GM13976 (cell line): ENCODE data around the gene B3GNT3.

Source experiments
- DNase-seq: peaks from one replicate; pipeline ENCODE4 v3.0.0; 2012; ENCODE audit warnings: low spot score
- in situ Hi-C: fragments of 300-500 bp; cut with MboI; formaldehyde crosslinking; loops from one replicate; pipeline ENCODE4 v1.12.0; 2022; ENCODE audit warnings: low sequenced_read_pairs, mixed read lengths, inconsistent platforms; ENCODE audit not compliant: unreplicated experiment
- TF ChIP-seq, protein P1 (sequence below): IDR thresholded peaks from 2 replicates; pipeline ENCODE4 v1.5.1; 2012; ENCODE audit warnings: borderline replicate concordance, mild to moderate bottlenecking; ENCODE audit not compliant: insufficient read depth; ENCODE audit errors: extremely low read depth, missing control alignments, control extremely low read depth

B3GNT3 gene

GRCh38 chr19:17826508-17827056, 31.6 kb downstream of the B3GNT3 start:
- no peak for DNase-seq
- TF ChIP-seq, protein P1, sequence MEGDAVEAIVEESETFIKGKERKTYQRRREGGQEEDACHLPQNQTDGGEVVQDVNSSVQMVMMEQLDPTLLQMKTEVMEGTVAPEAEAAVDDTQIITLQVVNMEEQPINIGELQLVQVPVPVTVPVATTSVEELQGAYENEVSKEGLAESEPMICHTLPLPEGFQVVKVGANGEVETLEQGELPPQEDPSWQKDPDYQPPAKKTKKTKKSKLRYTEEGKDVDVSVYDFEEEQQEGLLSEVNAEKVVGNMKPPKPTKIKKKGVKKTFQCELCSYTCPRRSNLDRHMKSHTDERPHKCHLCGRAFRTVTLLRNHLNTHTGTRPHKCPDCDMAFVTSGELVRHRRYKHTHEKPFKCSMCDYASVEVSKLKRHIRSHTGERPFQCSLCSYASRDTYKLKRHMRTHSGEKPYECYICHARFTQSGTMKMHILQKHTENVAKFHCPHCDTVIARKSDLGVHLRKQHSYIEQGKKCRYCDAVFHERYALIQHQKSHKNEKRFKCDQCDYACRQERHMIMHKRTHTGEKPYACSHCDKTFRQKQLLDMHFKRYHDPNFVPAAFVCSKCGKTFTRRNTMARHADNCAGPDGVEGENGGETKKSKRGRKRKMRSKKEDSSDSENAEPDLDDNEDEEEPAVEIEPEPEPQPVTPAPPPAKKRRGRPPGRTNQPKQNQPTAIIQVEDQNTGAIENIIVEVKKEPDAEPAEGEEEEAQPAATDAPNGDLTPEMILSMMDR, result no peak
- in situ Hi-C loops, result no loop called here

DNA sequence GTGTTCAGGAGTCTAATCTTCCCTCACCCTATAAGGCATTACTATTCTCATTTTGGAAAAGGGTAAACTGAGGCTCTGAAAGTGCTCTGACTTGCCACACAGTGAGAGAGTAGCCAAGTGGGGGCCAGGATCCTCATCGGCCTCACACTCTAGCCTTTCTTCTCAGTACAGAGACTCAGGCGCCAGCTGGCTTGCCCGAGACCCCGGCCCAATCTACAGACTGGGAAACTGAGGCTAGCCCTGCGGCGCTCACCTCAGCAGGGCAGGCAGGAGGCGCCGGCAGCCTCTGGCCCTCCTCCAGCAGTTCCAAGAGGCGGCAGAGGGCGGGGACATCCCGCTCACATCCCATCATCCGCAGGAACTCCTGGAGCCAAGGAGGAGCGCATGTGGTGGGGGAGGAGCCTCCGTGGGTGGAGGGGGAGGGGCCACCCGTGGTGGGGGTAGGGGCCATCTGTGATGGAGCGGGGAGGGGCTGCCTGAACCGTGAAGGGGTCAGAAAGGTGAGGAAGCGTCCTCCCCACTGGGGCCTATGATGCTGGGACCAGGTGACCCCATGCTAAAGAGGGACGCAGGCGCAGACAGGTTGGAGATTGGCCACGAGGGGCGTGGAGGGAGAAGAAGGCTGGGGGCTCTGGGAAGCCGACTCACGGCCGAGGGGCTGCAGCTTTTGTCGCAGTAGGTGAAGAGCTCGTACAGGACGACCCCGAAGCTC, 35.1 kb downstream of the B3GNT3 start:
- TF ChIP-seq, protein P1, result no peak
- DNase-seq, result no peak
- in situ Hi-C loops, result no loop called here

DNA sequence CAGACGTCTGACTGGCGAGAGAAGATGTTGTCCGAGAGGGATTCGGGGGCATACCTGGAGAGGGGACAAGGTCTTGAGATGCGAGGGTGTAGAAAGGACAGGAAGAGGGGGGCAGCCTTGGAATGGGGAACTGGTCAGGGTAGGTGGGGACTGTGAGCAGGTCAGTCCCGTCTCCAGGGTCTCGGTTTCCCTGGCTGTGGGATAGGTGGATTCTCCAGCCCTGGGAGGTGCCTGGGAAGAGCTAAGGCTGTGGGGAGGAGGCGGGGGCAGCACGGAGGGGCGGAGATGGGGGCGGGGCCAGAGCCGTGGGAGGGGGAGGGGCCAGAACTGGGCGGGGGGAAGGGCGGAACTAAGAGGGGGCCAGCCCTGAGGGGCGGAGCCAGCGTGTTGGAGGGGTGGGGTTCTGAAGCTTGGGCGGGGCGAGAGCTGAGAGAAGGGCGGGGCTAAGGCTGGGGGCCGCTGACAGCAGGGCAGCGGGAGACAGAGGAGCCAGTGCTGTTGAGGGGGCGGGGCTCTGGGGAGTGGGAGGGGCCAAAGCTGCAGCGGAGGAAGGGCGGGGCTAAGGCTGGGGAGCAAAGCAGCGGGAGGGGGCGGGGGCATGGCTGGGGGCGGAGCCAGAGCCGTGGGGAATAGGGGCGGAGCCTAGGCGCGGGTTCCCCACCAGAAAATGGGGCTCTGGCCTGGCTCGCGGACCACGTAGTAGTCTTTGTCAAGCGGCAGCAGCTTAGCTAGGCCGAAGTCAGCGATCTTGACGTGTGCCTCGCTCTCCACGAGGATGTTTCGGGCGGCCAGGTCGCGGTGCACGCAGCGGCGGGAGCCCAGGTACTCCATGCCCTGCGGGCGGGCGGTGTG, 35.9 kb downstream of the B3GNT3 start:
- TF ChIP-seq, protein P1, result no peak
- in situ Hi-C loops, result no loop called here
- DNase-seq, result peak; percentile 79

- TF ChIP-seq, protein P1, result no peak
- no peak for DNase-seq
- in situ Hi-C loops, result no loop called here
Measured at GRCh38 chr19:17831419-17831888, 36.5 kb downstream of the B3GNT3 start.

DNA sequence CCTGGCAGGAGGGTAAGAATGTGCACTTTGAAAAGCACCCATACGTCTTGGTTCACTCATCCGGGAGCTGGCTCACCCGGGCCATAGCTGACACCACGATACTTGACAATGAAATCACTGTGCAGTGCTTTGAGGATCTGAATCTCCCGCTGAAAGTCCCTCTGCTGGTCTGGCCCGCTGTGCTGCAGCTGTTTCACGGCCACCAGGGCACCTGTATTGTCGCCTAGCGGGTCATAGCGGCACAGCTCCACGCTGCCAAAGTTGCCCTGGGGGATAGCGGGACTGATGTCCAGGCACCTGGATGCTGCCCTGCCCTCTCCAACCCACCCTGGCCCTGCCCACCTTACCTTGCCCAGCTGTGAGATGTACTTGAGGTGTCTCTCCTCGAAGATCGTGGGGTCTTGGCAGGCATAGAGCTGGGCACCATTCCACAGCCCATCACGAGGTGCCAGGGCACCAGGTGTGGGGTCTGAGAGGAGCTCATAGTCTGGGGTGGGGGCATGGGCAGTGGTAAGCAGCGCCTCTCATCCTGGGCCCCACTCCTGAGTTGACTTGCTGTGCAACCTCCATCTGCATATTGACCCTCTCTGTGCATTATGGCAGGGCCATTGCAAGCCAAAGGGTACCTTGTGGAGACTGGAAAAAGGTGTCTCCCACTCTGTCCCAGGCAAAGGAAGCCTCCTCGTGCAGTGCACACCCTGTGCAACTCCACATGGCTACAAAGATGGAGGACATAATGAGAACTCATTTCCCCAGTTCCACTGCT, 37.7 kb downstream of the B3GNT3 start:
- in situ Hi-C loops, result no loop called here
- no peak for DNase-seq
- TF ChIP-seq, protein P1, result no peak
